GM12892 (cell line): ENCODE measurements around the gene PPM1E.

Experiments
- POLR2A ChIP-seq: IDR thresholded peaks from 2 replicates; pipeline ENCODE4 v1.6.1; 2011; ENCODE audit warnings: low read depth, low read length, control low read depth
- POLR2AphosphoS5 ChIP-seq: IDR thresholded peaks from 2 replicates; pipeline ENCODE4 v1.6.1; 2011; ENCODE audit warnings: low read depth, low read length, control low read depth
- TAF1 ChIP-seq: IDR thresholded peaks from 2 replicates; pipeline ENCODE4 v1.6.1; 2011; ENCODE audit warnings: low read depth, mild to moderate bottlenecking, control low read depth, low read length, borderline replicate concordance

GRCh38 chr17:58818654-58819053, 63.0 kb downstream of the PPM1E start:
- TF ChIP-seq POLR2AphosphoS5, result no peak
- TF ChIP-seq POLR2A, result no peak
- no peak for TF ChIP-seq TAF1
